ENCODE measurements around the gene AIFM1.

Gene AIFM1

GRCh38 chrX:130083107-130083490 is 82.5 kb downstream of the AIFM1 start:
- TF ChIP-seq TSHZ2 (CRISPR knock-in tag; IDR thresholded peaks at IDR 0.05) (no peak), POU6F1 (CRISPR knock-in tag; IDR thresholded peaks at IDR 0.05; ENCODE audit: borderline replicate concordance, low read depth) (no peak), ZNF565 (CRISPR knock-in tag; conservative IDR thresholded peaks at IDR 0.05; ENCODE audit: low read depth) (no peak), TOX (CRISPR knock-in tag; IDR thresholded peaks at IDR 0.05; ENCODE audit: borderline replicate concordance) (no peak), RARB (CRISPR knock-in tag; IDR thresholded peaks at IDR 0.05) (no peak)
- no peak for ATAC-seq

DNA sequence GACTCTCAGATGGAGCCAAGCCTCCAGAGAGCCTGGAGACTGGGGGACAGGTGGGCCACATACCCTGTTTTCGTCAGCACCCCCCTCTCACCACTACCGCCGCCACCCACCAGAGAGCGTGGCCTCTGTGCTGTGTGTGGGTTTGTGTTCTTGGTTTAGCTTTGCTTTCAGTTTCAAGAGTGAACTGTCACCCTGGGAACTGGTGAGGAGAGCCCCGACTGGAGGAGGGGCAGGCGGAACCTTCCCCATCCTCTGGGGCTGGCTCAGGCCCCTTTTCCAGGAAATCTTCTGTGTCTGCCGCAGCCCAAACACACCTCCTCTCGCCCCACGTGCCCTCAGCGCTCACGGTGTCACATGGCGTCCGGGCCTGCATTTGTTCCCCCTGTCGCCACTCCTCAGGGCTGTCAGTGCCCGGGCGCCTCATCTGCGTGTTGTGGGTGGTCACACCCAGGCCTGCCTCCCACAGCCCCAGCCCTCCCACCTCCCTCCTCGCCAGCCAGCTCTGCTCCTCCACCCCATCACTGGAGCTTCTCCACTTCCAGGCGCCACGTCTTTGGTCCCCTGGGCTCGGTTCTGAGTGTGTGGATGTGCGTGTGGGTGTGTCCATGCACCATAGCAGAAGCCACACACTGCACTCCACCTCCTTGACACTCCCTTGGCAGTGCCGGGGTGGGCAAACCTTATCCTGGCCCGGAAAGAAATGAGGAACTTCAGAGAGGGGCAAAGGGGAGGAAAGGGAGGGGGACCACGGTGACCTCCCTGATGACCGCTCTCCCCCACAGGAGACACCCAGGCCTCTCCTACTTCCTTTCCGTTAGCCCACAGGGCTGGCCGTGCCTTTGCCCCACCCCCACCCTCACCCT is 83.2 kb downstream of the AIFM1 start:
- ATAC-seq, result no peak
- TF ChIP-seq, protein P1, sequence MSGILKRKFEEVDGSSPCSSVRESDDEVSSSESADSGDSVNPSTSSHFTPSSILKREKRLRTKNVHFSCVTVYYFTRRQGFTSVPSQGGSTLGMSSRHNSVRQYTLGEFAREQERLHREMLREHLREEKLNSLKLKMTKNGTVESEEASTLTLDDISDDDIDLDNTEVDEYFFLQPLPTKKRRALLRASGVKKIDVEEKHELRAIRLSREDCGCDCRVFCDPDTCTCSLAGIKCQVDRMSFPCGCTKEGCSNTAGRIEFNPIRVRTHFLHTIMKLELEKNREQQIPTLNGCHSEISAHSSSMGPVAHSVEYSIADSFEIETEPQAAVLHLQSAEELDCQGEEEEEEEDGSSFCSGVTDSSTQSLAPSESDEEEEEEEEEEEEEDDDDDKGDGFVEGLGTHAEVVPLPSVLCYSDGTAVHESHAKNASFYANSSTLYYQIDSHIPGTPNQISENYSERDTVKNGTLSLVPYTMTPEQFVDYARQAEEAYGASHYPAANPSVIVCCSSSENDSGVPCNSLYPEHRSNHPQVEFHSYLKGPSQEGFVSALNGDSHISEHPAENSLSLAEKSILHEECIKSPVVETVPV (CRISPR knock-in tag; IDR thresholded peaks at IDR 0.05), result no peak
- no peak for TF ChIP-seq TCF4 (CRISPR knock-in tag; IDR thresholded peaks at IDR 0.05; ENCODE audit: borderline replicate concordance)
- TF ChIP-seq PATZ1 (CRISPR knock-in tag; IDR thresholded peaks at IDR 0.05; ENCODE audit: borderline replicate concordance), result no peak
- TF ChIP-seq BACH2 (CRISPR knock-in tag; IDR thresholded peaks at IDR 0.05; ENCODE audit: borderline replicate concordance), result no peak
- TF ChIP-seq ZNF8 (CRISPR knock-in tag; IDR thresholded peaks at IDR 0.05), result no peak
- no peak for TF ChIP-seq RARB (CRISPR knock-in tag; IDR thresholded peaks at IDR 0.05)
- no peak for TF ChIP-seq CSDC2 (CRISPR knock-in tag; IDR thresholded peaks at IDR 0.05)
- TF ChIP-seq PPARA (CRISPR knock-in tag; IDR thresholded peaks at IDR 0.05; ENCODE audit: borderline replicate concordance), result no peak
- no peak for TF ChIP-seq ZNF565 (CRISPR knock-in tag; conservative IDR thresholded peaks at IDR 0.05; ENCODE audit: low read depth)
- no peak for TF ChIP-seq GLIS3 (CRISPR knock-in tag; IDR thresholded peaks at IDR 0.05)
- no peak for TF ChIP-seq ZC3H10 (CRISPR knock-in tag; IDR thresholded peaks at IDR 0.05)
- TF ChIP-seq ESRRG (CRISPR knock-in tag; IDR thresholded peaks at IDR 0.05), result no peak
- no peak for TF ChIP-seq ZFP3 (CRISPR knock-in tag; IDR thresholded peaks at IDR 0.05)
- no peak for TF ChIP-seq ZFP30 (CRISPR knock-in tag; IDR thresholded peaks at IDR 0.05)
- no peak for TF ChIP-seq OSR1 (CRISPR knock-in tag; IDR thresholded peaks at IDR 0.05)
- TF ChIP-seq ISL1 (CRISPR knock-in tag; IDR thresholded peaks at IDR 0.05), result no peak

- TF ChIP-seq, protein P2, sequence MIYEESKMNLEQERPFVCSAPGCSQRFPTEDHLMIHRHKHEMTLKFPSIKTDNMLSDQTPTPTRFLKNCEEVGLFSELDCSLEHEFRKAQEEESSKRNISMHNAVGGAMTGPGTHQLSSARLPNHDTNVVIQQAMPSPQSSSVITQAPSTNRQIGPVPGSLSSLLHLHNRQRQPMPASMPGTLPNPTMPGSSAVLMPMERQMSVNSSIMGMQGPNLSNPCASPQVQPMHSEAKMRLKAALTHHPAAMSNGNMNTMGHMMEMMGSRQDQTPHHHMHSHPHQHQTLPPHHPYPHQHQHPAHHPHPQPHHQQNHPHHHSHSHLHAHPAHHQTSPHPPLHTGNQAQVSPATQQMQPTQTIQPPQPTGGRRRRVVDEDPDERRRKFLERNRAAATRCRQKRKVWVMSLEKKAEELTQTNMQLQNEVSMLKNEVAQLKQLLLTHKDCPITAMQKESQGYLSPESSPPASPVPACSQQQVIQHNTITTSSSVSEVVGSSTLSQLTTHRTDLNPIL (CRISPR knock-in tag; IDR thresholded peaks at IDR 0.05; ENCODE audit: low read depth), result no peak
- no peak for TF ChIP-seq GLIS3 (CRISPR knock-in tag; IDR thresholded peaks at IDR 0.05)
- TF ChIP-seq PATZ1 (CRISPR knock-in tag; IDR thresholded peaks at IDR 0.05; ENCODE audit: borderline replicate concordance), result no peak
- TF ChIP-seq ZFP3 (CRISPR knock-in tag; IDR thresholded peaks at IDR 0.05), result no peak
- TF ChIP-seq, protein P1 (CRISPR knock-in tag; IDR thresholded peaks at IDR 0.05), result no peak
- no peak; the same call in 2 of the 3 replicates for ATAC-seq
Measured at GRCh38 chrX:130081421-130082045, 84.1 kb downstream of the AIFM1 start.
